Neural cell (in vitro differentiated cells): Measurements from ENCODE around the gene TIAM2.

Experiments used
- EP300 ChIP-seq: fragments of 450-650 bp; conservative IDR thresholded peaks from 2 replicates; pipeline ENCODE4 v1.6.1; 2014; ENCODE audit warnings: antibody characterized with exemption, mild to moderate bottlenecking, moderate library complexity; ENCODE audit not compliant: poor library complexity, severe bottlenecking
- EZH2 ChIP-seq: fragments of 200-600, 300-800 bp; shearing (Covaris generic), sonication (generic); IDR thresholded peaks from 2 replicates; pipeline ENCODE4 v1.6.1; 2014; ENCODE audit warnings: antibody characterized with exemption, low read length, borderline replicate concordance, mild to moderate bottlenecking; ENCODE audit not compliant: insufficient read depth, poor library complexity, severe bottlenecking
- POLR2AphosphoS5 ChIP-seq: IDR thresholded peaks from 2 replicates; pipeline ENCODE4 v1.6.1; 2012
- RAD21 ChIP-seq: fragments of 450-650 bp; conservative IDR thresholded peaks from 2 replicates; pipeline ENCODE4 v1.6.1; 2014; ENCODE audit warnings: antibody characterized with exemption, mild to moderate bottlenecking, moderate library complexity
- SMC3 ChIP-seq: fragments of 450-650 bp; conservative IDR thresholded peaks from 2 replicates; pipeline ENCODE4 v1.6.1; 2014; ENCODE audit warnings: antibody characterized with exemption, mild to moderate bottlenecking, moderate library complexity; ENCODE audit not compliant: poor library complexity
- TF ChIP-seq, protein P1 (sequence below): fragments of 450-650 bp; IDR thresholded peaks from 2 replicates; pipeline ENCODE4 v1.5.1; 2014; ENCODE audit warnings: antibody characterized with exemption, mild to moderate bottlenecking, moderate library complexity; ENCODE audit not compliant: poor library complexity, severe bottlenecking
- TF ChIP-seq, protein P2 (sequence below): IDR thresholded peaks from 2 replicates; pipeline ENCODE4 v1.6.1; 2012; ENCODE audit warnings: borderline replicate concordance

DNA sequence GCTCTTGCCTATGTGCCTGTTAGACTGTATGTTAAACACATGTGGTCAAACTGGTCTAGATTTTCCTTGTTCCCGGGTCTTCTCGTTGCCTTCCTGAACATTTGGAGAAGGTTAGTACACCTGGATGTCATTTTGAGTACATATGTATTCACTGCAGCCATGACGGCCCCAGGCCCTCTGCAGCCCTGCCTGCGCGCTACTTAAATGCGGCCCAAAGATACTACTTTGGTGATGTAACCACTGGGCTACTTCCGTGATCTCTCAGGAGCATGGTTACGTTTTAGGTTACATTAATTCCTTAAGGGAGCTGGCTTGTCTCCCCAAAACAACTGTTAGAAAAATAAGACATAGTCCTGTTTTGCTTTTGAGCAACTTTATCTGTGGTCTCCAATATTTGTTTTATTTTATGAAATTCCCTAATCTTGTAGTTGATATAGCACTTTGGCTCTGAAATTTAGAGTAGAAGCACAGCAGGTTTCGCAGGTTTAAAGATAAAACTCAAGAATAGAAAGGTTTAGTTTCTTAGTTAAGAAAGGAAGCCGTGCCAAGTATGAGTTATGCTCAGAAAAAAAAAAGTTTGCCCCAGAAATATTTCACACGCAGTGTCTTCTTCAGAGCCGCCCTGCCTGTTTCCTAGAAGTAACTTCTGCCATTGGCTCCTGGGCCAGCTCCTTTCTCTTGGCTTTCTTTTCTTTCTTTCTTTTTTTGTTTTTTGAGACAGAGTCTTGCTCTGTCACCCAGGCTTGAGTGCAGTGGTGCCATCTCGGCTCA lies 38.1 kb downstream of the TIAM2 start:
- TF ChIP-seq EZH2, result no peak
- TF ChIP-seq, protein P1, sequence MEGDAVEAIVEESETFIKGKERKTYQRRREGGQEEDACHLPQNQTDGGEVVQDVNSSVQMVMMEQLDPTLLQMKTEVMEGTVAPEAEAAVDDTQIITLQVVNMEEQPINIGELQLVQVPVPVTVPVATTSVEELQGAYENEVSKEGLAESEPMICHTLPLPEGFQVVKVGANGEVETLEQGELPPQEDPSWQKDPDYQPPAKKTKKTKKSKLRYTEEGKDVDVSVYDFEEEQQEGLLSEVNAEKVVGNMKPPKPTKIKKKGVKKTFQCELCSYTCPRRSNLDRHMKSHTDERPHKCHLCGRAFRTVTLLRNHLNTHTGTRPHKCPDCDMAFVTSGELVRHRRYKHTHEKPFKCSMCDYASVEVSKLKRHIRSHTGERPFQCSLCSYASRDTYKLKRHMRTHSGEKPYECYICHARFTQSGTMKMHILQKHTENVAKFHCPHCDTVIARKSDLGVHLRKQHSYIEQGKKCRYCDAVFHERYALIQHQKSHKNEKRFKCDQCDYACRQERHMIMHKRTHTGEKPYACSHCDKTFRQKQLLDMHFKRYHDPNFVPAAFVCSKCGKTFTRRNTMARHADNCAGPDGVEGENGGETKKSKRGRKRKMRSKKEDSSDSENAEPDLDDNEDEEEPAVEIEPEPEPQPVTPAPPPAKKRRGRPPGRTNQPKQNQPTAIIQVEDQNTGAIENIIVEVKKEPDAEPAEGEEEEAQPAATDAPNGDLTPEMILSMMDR, result no peak
- TF ChIP-seq RAD21, result no peak
- TF ChIP-seq, protein P2, sequence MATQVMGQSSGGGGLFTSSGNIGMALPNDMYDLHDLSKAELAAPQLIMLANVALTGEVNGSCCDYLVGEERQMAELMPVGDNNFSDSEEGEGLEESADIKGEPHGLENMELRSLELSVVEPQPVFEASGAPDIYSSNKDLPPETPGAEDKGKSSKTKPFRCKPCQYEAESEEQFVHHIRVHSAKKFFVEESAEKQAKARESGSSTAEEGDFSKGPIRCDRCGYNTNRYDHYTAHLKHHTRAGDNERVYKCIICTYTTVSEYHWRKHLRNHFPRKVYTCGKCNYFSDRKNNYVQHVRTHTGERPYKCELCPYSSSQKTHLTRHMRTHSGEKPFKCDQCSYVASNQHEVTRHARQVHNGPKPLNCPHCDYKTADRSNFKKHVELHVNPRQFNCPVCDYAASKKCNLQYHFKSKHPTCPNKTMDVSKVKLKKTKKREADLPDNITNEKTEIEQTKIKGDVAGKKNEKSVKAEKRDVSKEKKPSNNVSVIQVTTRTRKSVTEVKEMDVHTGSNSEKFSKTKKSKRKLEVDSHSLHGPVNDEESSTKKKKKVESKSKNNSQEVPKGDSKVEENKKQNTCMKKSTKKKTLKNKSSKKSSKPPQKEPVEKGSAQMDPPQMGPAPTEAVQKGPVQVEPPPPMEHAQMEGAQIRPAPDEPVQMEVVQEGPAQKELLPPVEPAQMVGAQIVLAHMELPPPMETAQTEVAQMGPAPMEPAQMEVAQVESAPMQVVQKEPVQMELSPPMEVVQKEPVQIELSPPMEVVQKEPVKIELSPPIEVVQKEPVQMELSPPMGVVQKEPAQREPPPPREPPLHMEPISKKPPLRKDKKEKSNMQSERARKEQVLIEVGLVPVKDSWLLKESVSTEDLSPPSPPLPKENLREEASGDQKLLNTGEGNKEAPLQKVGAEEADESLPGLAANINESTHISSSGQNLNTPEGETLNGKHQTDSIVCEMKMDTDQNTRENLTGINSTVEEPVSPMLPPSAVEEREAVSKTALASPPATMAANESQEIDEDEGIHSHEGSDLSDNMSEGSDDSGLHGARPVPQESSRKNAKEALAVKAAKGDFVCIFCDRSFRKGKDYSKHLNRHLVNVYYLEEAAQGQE, result no peak
- no peak for TF ChIP-seq EP300
- TF ChIP-seq POLR2AphosphoS5, result no peak
- TF ChIP-seq SMC3, result no peak
